ENCODE results near the gene MBOAT7. TPM values are rescaled to one million over a fixed set of nuclear protein-coding genes. Genes with fewer than 3 reads are reported as not detected.

The MBOAT7 gene
- total and polyA plus RNA-seq, 2 of the 8 experiments (the other 6 are each of a cell fraction or from before 2014, with no cell fraction given), result 85.5 to 90.9 TPM

DNA sequence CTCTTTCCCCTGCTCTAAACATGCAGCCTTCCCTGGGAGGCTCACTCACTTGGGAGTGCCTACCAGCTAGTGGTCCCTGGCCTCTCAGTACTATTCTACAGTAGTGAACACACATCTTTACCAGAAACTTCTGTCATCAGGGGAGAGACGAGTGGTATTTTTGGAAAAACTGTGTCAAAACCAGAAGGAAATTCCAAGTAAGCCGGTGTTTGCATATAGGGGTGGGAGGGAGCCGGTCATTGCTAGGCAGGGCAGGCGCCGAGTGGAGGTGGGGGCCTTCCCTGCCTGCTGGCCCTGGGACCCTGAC is 18.2 kb upstream of the MBOAT7 start:
- no peak overlapping the region for H3K56ac ChIP-seq (replicated peaks; ENCODE audit: insufficient read length, low read depth, low read length)
- no peak overlapping the region for H2BK12ac ChIP-seq (ENCODE audit: low read depth, low read length)
- no peaks in the 10 kb centered on the region for H3K9me3 ChIP-seq (ENCODE audit: insufficient read depth in 2 of 2, low read depth in 1 of 2, low read length in 1 of 2)
- DNase-seq (ENCODE audit: low read depth in 1 of 2, low spot score in 2 of 2) (no peak), FAIRE-seq (no peak)
- H3K14ac ChIP-seq (ENCODE audit: insufficient read length), result no peak overlapping the region
- H3K4me1 ChIP-seq (replicated peaks in 1 of 4; ENCODE audit: control insufficient read depth in 3 of 4, insufficient read depth in 4 of 4, low read length in 3 of 4), result peaks cover 9 to 18% (median 14%) of the 10 kb centered on the region in 4 experiments
- H4K91ac ChIP-seq (replicated peaks; ENCODE audit: insufficient read length, low read length), result no peak overlapping the region
- no peak overlapping the region for H4K5ac ChIP-seq (ENCODE audit: insufficient read length, low read depth, low read length)
- H4K20me1 ChIP-seq (replicated peaks in 1 of 2; ENCODE audit: control insufficient read depth in 1 of 2, insufficient read depth in 2 of 2, low read length in 2 of 2), result peaks cover 49 to 51% of the 10 kb centered on the region in 2 experiments
- H3K9ac ChIP-seq (replicated peaks in 1 of 4; ENCODE audit: extremely low read depth in 1 of 4, low read depth in 3 of 4, low read length in 3 of 4), result no peak overlapping the region; a peak in 1 of 7 replicates
- H3K36me3 ChIP-seq (ENCODE audit: control insufficient read depth in 2 of 4, insufficient read depth in 4 of 4, low read length in 3 of 4), result peaks cover 43 to 57% (median 53%) of the 10 kb centered on the region in 4 experiments
- H3K23ac ChIP-seq (ENCODE audit: insufficient read length), result no peak overlapping the region
- no peak overlapping the region for H3K4me3 ChIP-seq (ENCODE audit: extremely low read depth in 1 of 4, insufficient read depth in 2 of 4, low read depth in 3 of 4, low read length in 4 of 4)
- H3K27me3 ChIP-seq (replicated peaks in 1 of 4; ENCODE audit: control insufficient read depth in 3 of 4, extremely low read depth in 1 of 4, insufficient read depth in 3 of 4, low read length in 3 of 4), result no peaks in the 10 kb centered on the region
- H2BK120ac ChIP-seq (replicated peaks; ENCODE audit: low read depth, low read length), result no peak overlapping the region
- 100% methylated on average over 5 of the region's 5 CpGs; no CpG with 5 or more reads in 1 of the 2 experiments for WGBS, 2 experiments (ENCODE audit: extremely low coverage in 1 of 2, insufficient coverage in 1 of 2, insufficient read length in 1 of 2, insufficient replicate concordance in 2 of 2, low coverage in 1 of 2, low lambda C conversion rate in 2 of 2, missing lambda C conversion rate in 1 of 2)
- H3K4me2 ChIP-seq (ENCODE audit: insufficient read depth in 1 of 2, low read depth in 2 of 2, low read length in 2 of 2), result no peak overlapping the region; a peak in 1 of 4 replicates
- peaks cover 9% of the 10 kb centered on the region for H3K23me2 ChIP-seq (ENCODE audit: low read depth, low read length)
- H2AFZ ChIP-seq (ENCODE audit: low read length), result no peak overlapping the region
- H2BK5ac ChIP-seq (ENCODE audit: low read depth, low read length), result no peak overlapping the region
- H3K79me1 ChIP-seq (ENCODE audit: low read depth, low read length), result peaks cover 18% of the 10 kb centered on the region
- H3K79me2 ChIP-seq (ENCODE audit: control insufficient read depth in 1 of 2, insufficient read depth in 2 of 2, low read length in 2 of 2), result peaks cover 16 to 43% of the 10 kb centered on the region in 2 experiments
- H3K18ac ChIP-seq (ENCODE audit: extremely low read depth, low read length), result no peak overlapping the region
- no peak overlapping the region for H2BK20ac ChIP-seq (ENCODE audit: low read length)
- H2AK5ac ChIP-seq (ENCODE audit: low read depth, low read length), result no peak overlapping the region
- ChIA-PET POLR2A (ENCODE audit: partially characterized antibody) (interaction anchor here (0.8 to 23.4 kb wide), 22 partner anchors 10 to 229 kb away, joined by 3 to 909 read pairs (median 6); partner anchors contain the start of genes CNOT3, LILRB2, LILRB3 and LILRB5), CTCF (ENCODE audit: partially characterized antibody) (interaction anchor here (1.2 to 1.6 kb wide), 3 partner anchors 21 to 27 kb away, joined by 3 to 6 read pairs (median 3); no protein-coding TSS in a partner anchor)
- no peak overlapping the region for H3K4ac ChIP-seq (replicated peaks; ENCODE audit: insufficient read length, low read depth, low read length)
- H3K27ac ChIP-seq (ENCODE audit: low read depth, low read length), result peak overlapping the region; percentile 32; the same call in 1 of the 2 replicates
- TF ChIP-seq SP4 (IDR thresholded peaks at IDR 0.05; ENCODE audit: low read length) (0 out of 2 replicates have a peak, but pooled peaks have one; percentile 16), TAF7 (optimal IDR thresholded peaks at IDR 0.05; ENCODE audit: borderline replicate concordance, low read depth, low read length) (peak; percentile 19), POLR2AphosphoS5 (IDR thresholded peaks at IDR 0.05; ENCODE audit: low read depth, low read length) (no peak)
- H2BK15ac ChIP-seq (ENCODE audit: low read length), result no peak overlapping the region
- H4K8ac ChIP-seq (ENCODE audit: extremely low read depth, insufficient read depth, low read length), result no peak overlapping the region
